Body of pancreas (tissue), 4 donors: ENCODE measurements around the gene SEC31A.

ENCODE experiments used
- POLR2A ChIP-seq, 3 donors: fragments of 450-650 bp; IDR thresholded peaks; one replicate each; pipeline ENCODE4 v1.6.1; 2016; ENCODE audit warnings: antibody characterized with exemption in 3 of 3, mild to moderate bottlenecking in 2 of 3
- TF ChIP-seq, protein P1 (sequence below), 7 experiments: fragments of 450-650 bp in 4 of 7; fragments of 200-600 bp in 3 of 7; sonication (generic) in 3 of 7; IDR thresholded peaks; one replicate each; pipeline ENCODE4 v1.5.1; 2016 to 2019; ENCODE audit warnings: antibody characterized with exemption in 7 of 7

GRCh38 chr4:82909326-82909725, 18.4 kb upstream of the SEC31A start:
- TF ChIP-seq, protein P1, sequence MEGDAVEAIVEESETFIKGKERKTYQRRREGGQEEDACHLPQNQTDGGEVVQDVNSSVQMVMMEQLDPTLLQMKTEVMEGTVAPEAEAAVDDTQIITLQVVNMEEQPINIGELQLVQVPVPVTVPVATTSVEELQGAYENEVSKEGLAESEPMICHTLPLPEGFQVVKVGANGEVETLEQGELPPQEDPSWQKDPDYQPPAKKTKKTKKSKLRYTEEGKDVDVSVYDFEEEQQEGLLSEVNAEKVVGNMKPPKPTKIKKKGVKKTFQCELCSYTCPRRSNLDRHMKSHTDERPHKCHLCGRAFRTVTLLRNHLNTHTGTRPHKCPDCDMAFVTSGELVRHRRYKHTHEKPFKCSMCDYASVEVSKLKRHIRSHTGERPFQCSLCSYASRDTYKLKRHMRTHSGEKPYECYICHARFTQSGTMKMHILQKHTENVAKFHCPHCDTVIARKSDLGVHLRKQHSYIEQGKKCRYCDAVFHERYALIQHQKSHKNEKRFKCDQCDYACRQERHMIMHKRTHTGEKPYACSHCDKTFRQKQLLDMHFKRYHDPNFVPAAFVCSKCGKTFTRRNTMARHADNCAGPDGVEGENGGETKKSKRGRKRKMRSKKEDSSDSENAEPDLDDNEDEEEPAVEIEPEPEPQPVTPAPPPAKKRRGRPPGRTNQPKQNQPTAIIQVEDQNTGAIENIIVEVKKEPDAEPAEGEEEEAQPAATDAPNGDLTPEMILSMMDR (IDR thresholded peaks at IDR 0.05) = no peak
- no peak for TF ChIP-seq POLR2A (IDR thresholded peaks at IDR 0.05)
